SH-SY5Y (cell line): ENCODE data around the gene AMIGO1.

Source experiments
- GATA2 ChIP-seq: IDR thresholded peaks from 2 replicates; pipeline ENCODE4 v1.6.1; 2011; ENCODE audit warnings: mild to moderate bottlenecking, low read depth, low read length
- GATA3 ChIP-seq: IDR thresholded peaks from 2 replicates; pipeline ENCODE4 v1.6.1; 2011; ENCODE audit warnings: low read depth, mild to moderate bottlenecking, low read length, moderate library complexity

- TF ChIP-seq GATA3 (no peak), GATA2 (no peak)
Observed at GRCh38 chr1:109492779-109493178, 16.7 kb downstream of the AMIGO1 start.
